GM19397 (cell line): Measurements from ENCODE around the gene SUGCT.
A peak's percentile ranks its signal among the peaks of the same experiment; 100 is the strongest.
"Not testable (repeated sequence)": the region's sequence is repeated elsewhere in the genome, so short reads cannot be mapped to it uniquely, and the experiment has no call there.

ENCODE experiments used
- ATAC-seq: cut with Tn5 transposase; IDR thresholded peaks from one replicate; pipeline ENCODE4 v1.9.1; 2021; ENCODE audit warnings: mild to moderate bottlenecking, moderate library complexity; ENCODE audit not compliant: unreplicated experiment

SUGCT gene

GRCh38 chr7:40244226-40244625 is 109.4 kb downstream of the SUGCT start:
- no peak for ATAC-seq

- no peak for ATAC-seq
Measured at GRCh38 chr7:40248681-40249080, 113.9 kb downstream of the SUGCT start.

DNA sequence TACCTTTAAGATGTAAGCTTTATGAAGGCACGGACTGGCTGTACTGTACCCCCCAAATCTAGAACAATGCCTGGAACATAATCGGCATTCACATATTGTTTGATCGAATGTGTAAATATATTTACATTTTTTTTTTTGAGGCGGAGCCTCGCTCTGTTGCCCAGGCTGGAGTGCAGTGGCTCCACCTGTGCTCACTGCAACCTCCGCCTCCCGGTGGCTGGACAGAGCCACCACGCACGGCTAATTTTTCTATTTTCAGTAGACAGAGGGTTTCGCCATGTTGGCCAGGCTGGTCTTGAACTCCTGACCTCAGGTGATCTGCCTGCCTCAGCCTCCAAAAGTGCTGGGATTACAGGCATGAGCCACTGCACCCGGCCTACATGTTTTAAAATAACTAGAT is 118.6 kb downstream of the SUGCT start:
- ATAC-seq: not testable (repeated sequence)

GRCh38 chr7:40263752-40264390 is 129.1 kb downstream of the SUGCT start:
- no peak for ATAC-seq

DNA sequence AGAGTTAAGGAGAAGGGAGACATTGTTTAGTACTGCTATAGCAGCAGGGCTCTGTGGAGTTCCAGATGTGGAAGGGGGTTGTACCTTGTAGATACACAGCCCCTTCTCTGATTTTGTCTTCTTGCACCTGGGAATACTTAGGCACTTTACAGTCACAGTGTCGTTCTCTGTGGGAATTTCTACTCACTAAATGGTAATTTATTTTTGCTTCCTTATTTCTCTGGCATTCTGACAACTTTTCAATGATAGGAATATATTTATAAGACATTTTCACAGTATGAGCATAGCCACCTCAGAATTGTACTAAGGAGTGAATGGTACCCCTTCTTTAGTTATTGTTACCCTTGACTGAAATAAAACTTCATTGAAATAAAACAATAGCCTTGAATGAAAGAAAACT is 132.8 kb downstream of the SUGCT start:
- no peak for ATAC-seq

DNA sequence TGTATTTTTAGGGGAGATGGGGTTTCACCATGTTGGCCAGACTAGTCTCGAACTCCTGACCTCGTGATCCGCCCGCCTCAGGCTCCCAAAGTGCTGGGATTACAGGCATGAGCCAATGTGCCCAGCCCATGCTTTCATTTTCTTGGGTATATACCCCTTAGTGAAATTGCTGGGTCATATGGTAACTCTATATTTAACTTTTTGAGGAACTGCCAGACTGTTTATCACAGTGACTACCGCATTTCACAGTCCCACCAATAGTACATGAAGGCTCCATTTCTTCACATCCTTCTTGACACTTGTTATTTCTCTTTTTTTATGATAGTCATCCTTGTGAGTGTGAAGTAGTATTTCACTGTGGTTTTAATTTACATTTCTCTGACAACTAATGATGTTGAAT is 134.0 kb downstream of the SUGCT start:
- ATAC-seq: not testable (repeated sequence)

DNA sequence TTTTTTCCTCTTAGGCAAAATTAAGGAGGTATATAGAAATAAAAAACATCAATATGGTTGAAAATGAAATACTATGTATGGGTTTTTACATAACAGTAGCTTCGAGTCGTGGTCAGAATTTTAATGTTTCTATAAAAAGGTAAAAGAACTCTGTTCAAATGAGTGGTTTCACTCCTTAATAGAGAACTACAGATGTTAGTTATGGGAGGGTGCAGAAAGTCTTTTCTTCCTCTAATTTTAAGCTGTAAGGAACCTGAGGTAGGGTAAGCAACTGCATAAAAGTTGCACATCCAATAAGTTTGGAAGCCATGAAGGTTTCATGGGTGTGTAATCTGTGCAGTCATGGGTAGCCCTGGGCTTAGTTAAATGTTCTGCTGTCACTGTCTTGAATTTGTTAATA is 141.3 kb downstream of the SUGCT start:
- no peak for ATAC-seq

DNA sequence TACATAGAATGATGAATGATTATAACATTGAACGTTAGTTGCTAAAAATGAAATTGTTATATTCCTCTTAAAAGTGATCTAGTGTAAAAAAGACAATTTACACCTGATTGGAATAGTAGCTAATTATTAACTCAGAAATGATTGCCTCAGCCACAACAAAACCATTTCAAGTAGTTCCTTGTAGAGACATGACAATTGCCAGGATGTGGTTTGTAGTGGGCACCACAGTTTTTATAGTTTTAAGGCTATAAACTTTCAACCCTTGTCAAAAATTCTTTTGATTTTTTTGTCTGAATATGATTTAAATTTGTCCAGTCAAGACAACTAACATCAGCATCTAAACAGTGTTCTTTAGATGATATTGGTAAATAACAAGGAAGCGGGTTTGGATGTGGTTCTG is 145.2 kb downstream of the SUGCT start:
- no peak for ATAC-seq

DNA sequence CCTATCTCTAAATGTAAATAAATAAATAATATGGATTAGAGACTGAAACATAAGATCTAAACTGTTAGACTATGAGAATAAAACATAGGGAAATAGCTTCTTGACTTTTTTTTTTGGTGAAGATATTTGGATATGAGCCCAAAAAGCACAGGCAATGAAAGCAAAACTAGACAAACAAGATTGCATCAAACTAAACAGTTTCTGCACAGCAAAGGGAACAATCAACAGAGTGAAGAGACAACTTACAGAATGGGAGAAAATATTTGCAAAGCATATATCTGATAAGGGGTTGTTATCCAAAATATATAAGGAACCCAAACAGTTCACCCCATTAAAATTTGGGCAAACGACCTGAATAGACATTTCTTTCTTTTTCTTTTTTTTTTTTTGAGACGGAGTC is 148.1 kb downstream of the SUGCT start:
- ATAC-seq: no peak

GRCh38 chr7:40283391-40283790 is 148.6 kb downstream of the SUGCT start:
- no peak for ATAC-seq

DNA sequence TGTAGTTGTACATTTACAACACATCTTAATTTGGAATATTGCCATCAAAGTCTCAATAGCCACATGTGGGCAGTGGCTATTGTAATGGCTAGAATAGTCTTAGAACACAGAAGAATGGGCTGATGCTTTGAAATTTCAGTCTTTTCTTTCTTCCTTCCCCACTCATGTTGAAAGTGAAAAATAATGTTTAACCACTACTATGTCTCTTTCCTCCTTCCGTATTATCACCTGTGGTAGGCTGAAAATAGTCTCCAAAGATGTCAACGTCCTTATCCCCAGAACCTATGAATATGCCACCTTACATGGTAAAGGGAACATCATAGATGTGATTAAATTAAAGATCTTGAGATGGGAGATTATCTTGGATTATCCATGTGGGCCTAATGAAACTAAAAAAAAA is 154.0 kb downstream of the SUGCT start:
- no peak for ATAC-seq

GRCh38 chr7:40297741-40298311 is 163.0 kb downstream of the SUGCT start:
- no peak for ATAC-seq

- ATAC-seq: no peak
Measured at GRCh38 chr7:40298421-40298820, 163.6 kb downstream of the SUGCT start.

DNA sequence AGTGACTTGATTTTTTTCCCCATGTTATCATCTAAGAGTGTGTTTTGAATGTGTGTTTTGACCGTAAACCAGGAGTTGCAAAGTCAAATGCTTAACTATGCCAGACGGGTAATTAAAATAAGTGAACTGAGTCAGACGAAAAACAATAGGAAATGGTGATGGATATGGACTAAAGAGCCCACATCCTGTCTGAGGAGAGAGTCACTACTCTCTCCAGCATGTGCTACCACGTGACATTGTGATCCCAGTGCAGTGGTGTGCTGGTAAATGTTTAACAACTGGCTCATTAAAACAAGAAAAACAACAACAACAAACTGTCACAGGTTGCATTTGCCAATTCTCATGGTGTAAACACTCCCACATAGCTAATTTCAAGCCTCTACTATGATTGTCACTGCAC is 164.3 kb downstream of the SUGCT start:
- ATAC-seq: no peak

DNA sequence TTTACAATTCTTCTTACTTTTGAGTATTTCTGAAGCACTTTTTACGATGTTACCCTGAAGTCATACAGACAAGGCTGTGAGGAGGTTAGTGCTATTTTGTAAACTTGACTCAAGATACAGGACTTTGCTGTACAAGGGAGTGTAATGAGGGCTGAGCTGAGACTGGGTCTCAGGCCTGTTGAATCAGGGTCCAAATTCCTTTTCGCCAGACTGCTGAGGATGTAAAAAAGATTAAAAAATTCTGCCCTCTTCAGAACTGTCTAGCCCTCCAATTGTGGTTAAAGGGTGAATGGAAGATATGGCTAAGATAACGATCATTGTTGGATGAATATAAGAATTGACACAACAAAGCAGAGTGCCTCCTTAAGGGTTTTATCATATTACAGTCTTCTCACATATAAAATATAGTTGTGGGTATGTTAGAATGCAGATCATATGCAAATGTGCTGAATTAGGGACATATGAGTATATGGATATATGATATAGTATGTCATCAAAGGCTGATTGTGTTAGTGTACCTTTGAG is 165.4 kb downstream of the SUGCT start:
- ATAC-seq: no peak

- no peak for ATAC-seq
Measured at GRCh38 chr7:40301486-40302068, 166.8 kb downstream of the SUGCT start.

DNA sequence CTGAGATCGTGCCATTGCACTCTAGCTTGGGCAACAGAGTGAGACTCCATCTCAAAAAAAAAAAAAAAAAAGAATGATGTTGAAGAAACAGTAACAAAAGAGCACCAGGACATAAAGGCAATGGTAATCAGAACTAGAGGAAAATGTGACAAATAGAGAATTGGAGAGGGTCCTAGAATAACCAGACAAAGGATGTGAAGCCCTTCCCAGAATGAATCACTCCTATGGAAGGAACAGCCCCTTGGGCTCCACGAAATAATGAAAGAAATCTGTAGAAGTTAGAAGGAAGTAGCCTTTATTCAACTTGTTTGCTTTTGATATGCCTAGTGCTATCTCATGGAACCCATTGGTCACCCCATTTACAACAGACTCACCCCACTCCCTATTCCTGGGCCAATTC is 169.2 kb downstream of the SUGCT start:
- ATAC-seq: no peak

- ATAC-seq: no peak
Measured at GRCh38 chr7:40305229-40305628, 170.4 kb downstream of the SUGCT start.

- ATAC-seq: no peak
Measured at GRCh38 chr7:40306025-40306424, 171.2 kb downstream of the SUGCT start.

DNA sequence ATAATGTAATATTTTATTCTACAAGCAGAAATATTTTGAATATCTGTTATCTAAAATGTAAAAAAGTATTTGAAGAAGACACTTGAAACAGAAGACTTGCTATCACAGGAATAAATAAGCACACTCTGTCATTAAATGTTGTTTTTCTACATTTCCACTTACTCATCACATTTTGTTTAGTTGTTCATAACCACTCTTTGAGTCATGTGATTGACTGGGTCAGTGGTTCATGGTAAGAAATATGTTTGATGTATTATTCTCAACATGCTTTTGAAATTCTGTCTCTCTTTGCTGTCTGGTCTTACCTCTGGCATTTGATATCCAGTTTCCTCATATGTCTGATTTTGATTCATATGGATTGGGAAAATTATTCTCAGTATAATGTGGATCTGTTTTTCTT is 171.8 kb downstream of the SUGCT start:
- no peak for ATAC-seq

DNA sequence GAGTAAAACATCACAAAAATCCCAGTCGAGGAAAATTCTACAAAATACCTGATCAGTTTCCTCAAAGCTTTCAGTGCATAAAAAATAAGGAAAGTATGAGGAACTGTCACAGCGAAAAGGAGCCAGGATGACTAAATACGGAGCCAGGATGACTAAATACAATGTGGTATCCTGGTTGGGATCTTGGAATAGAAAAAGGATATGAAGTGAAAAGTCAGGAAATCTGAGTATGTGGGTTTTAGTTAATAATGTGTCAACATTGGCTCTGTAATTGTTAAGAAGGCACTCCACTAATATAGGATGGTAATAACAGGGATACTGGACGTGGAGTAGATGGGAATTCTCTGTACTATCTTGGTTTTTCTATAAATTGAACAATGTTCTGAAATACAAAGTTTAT is 175.5 kb downstream of the SUGCT start:
- ATAC-seq: no peak

- ATAC-seq: peak; percentile 97
Measured at GRCh38 chr7:40311307-40311706, 176.5 kb downstream of the SUGCT start.
